ENCODE measurements around the gene WFS1. TPM values are rescaled to one million over a fixed set of nuclear protein-coding genes. Genes with fewer than 3 reads are reported as not detected.

The WFS1 gene
- total RNA-seq: 12.1 and 17.0 TPM in 2 replicates

- peak within 1 kb of the TSS; percentile 87 for H3K4me3 ChIP-seq (ENCODE audit: insufficient read depth, low read length)
- H3K4me1 ChIP-seq (ENCODE audit: insufficient read depth, low read length): peaks cover 42% of the 10 kb centered on the region
- peak within 1 kb of the TSS; percentile 94 for H2AFZ ChIP-seq (ENCODE audit: low read length)
- H3K4me2 ChIP-seq (ENCODE audit: insufficient read depth, low read length): peak within 1 kb of the TSS; percentile 91
- DNase-seq (ENCODE audit: insufficient read length, low spot score, missing footprints): peak; percentile 100
- H3K27ac ChIP-seq (ENCODE audit: low read depth, low read length): peak within 1 kb of the TSS; percentile 41
- H3K79me2 ChIP-seq (ENCODE audit: insufficient read depth, low read length): peaks cover 7% of the 10 kb centered on the region
- H3K27me3 ChIP-seq (ENCODE audit: insufficient read depth, low read length): peaks cover 15% of the 10 kb centered on the region
- H3K36me3 ChIP-seq (ENCODE audit: insufficient read depth, low read length): no peaks in the 10 kb centered on the region
- peaks cover 31% of the 10 kb centered on the region for H4K20me1 ChIP-seq (ENCODE audit: insufficient read depth, low read length)
- TF ChIP-seq CTCF (IDR thresholded peaks at IDR 0.05; ENCODE audit: extremely low read depth, low read depth, low read length): no peak
- no peaks in the 10 kb centered on the region for H3K9me3 ChIP-seq (ENCODE audit: low read depth, low read length)
These were observed at the start of gene WFS1 for GRCh38 chr4:6269616-6270511. Gene WFS1 (plus strand): TSS chr4:6269850. CDS start chr4:6277456, 7,606 bp downstream.

- H3K27me3 ChIP-seq (ENCODE audit: insufficient read depth, low read length): peaks cover 6% of the 10 kb centered on the region
- no peak for TF ChIP-seq CTCF (IDR thresholded peaks at IDR 0.05; ENCODE audit: extremely low read depth, low read depth, low read length)
These were observed 48.3 kb upstream of the WFS1 start for GRCh38 chr4:6221301-6221850.

GRCh38 chr4:6221851-6222760 lies 47.5 kb upstream of the WFS1 start:
- H2AFZ ChIP-seq (ENCODE audit: low read length): no peak overlapping the region
- DNase-seq (ENCODE audit: insufficient read length, low spot score, missing footprints): no peak
- H3K4me2 ChIP-seq (ENCODE audit: insufficient read depth, low read length): no peak overlapping the region
- H3K27ac ChIP-seq (ENCODE audit: low read depth, low read length): no peak overlapping the region
- H3K4me1 ChIP-seq (ENCODE audit: insufficient read depth, low read length): no peaks in the 10 kb centered on the region
- no peaks in the 10 kb centered on the region for H3K9me3 ChIP-seq (ENCODE audit: low read depth, low read length)
- no peaks in the 10 kb centered on the region for H3K79me2 ChIP-seq (ENCODE audit: insufficient read depth, low read length)
- H3K36me3 ChIP-seq (ENCODE audit: insufficient read depth, low read length): no peaks in the 10 kb centered on the region
- peaks cover 6% of the 10 kb centered on the region for H3K27me3 ChIP-seq (ENCODE audit: insufficient read depth, low read length)
- TF ChIP-seq CTCF (IDR thresholded peaks at IDR 0.05; ENCODE audit: extremely low read depth, low read depth, low read length): no peak
- H4K20me1 ChIP-seq (ENCODE audit: insufficient read depth, low read length): no peaks in the 10 kb centered on the region
- H3K4me3 ChIP-seq (ENCODE audit: insufficient read depth, low read length): no peak overlapping the region

More at GRCh38 chr4:6221301-6221850, 48.3 kb upstream of the WFS1 start:
- H3K9me3 ChIP-seq (ENCODE audit: low read depth, low read length): no peaks in the 10 kb centered on the region
- no peak overlapping the region for H2AFZ ChIP-seq (ENCODE audit: low read length)
- no peak for DNase-seq (ENCODE audit: insufficient read length, low spot score, missing footprints)
- no peaks in the 10 kb centered on the region for H4K20me1 ChIP-seq (ENCODE audit: insufficient read depth, low read length)
- H3K27ac ChIP-seq (ENCODE audit: low read depth, low read length): no peak overlapping the region
- no peaks in the 10 kb centered on the region for H3K36me3 ChIP-seq (ENCODE audit: insufficient read depth, low read length)
- H3K4me1 ChIP-seq (ENCODE audit: insufficient read depth, low read length): no peaks in the 10 kb centered on the region
- H3K79me2 ChIP-seq (ENCODE audit: insufficient read depth, low read length): no peaks in the 10 kb centered on the region
- H3K4me2 ChIP-seq (ENCODE audit: insufficient read depth, low read length): no peak overlapping the region
- no peak overlapping the region for H3K4me3 ChIP-seq (ENCODE audit: insufficient read depth, low read length)

Data from osteoblast (primary cell).